Measurements from ENCODE around the gene QSER1. TPM values are rescaled to one million over a fixed set of nuclear protein-coding genes. Genes with fewer than 3 reads are reported as not detected.

The QSER1 gene
- total and polyA plus RNA-seq, 3 donors from 2014 or later: 18.1 to 42.7 (median 35.4) TPM

- H3K27me3 ChIP-seq: no peaks in the 10 kb centered on the region
- intact Hi-C loops (cut with DNase I; ENCODE audit: low total_unique reads): no loop called here
- DNase-seq: no peak
- TF ChIP-seq CTCF (IDR thresholded peaks at IDR 0.05) (no peak), POLR2A (IDR thresholded peaks at IDR 0.05) (no peak)
- H3K36me3 ChIP-seq (ENCODE audit: low read depth, missing control alignments): no peaks in the 10 kb centered on the region
- WGBS, 2 donors: 91 to 95% methylated on average over 1 of the region's 1 CpG
- H3K4me1 ChIP-seq: no peaks in the 10 kb centered on the region
- no peak overlapping the region for H3K4me3 ChIP-seq
- H3K27ac ChIP-seq: no peak overlapping the region
- H3K9me3 ChIP-seq: no peaks in the 10 kb centered on the region
Observed at GRCh38 chr11:32851251-32851650, 41.4 kb upstream of the QSER1 start.

- intact Hi-C loops (cut with DNase I; ENCODE audit: low total_unique reads): no loop called here
- H3K4me3 ChIP-seq: no peak overlapping the region
- no peak for TF ChIP-seq CTCF (IDR thresholded peaks at IDR 0.05)
- no peak for TF ChIP-seq POLR2A (IDR thresholded peaks at IDR 0.05)
- H3K36me3 ChIP-seq (ENCODE audit: low read depth, missing control alignments): no peaks in the 10 kb centered on the region
- H3K4me1 ChIP-seq: no peaks in the 10 kb centered on the region
- DNase-seq: no peak
- WGBS, 2 donors: 75 to 77% methylated on average over 4 of the region's 4 CpGs
- no peak overlapping the region for H3K27ac ChIP-seq
- H3K27me3 ChIP-seq: no peaks in the 10 kb centered on the region
- no peaks in the 10 kb centered on the region for H3K9me3 ChIP-seq
Observed at GRCh38 chr11:32852207-32852606, 40.4 kb upstream of the QSER1 start.

- 66 to 76% methylated on average over 2 of the region's 2 CpGs for WGBS, 2 donors
- DNase-seq: no peak
- no peak overlapping the region for H3K4me3 ChIP-seq
- no peaks in the 10 kb centered on the region for H3K9me3 ChIP-seq
- intact Hi-C loops (cut with DNase I; ENCODE audit: low total_unique reads): no loop called here
- H3K4me1 ChIP-seq: no peaks in the 10 kb centered on the region
- no peaks in the 10 kb centered on the region for H3K36me3 ChIP-seq (ENCODE audit: low read depth, missing control alignments)
- no peak for TF ChIP-seq CTCF (IDR thresholded peaks at IDR 0.05)
- no peak for TF ChIP-seq POLR2A (IDR thresholded peaks at IDR 0.05)
- H3K27me3 ChIP-seq: no peaks in the 10 kb centered on the region
- no peak overlapping the region for H3K27ac ChIP-seq
Observed at GRCh38 chr11:32855601-32856000, 37.0 kb upstream of the QSER1 start.

GRCh38 chr11:32858731-32859130 lies 33.9 kb upstream of the QSER1 start:
- TF ChIP-seq CTCF (IDR thresholded peaks at IDR 0.05): no peak
- TF ChIP-seq POLR2A (IDR thresholded peaks at IDR 0.05): no peak
- Histone ChIP-seq H3K4me1 (no peaks in the 10 kb centered on the region), H3K27me3 (no peaks in the 10 kb centered on the region), H3K36me3 (ENCODE audit: low read depth, missing control alignments) (no peaks in the 10 kb centered on the region), H3K27ac (no peak overlapping the region), H3K4me3 (no peak overlapping the region), H3K9me3 (no peaks in the 10 kb centered on the region)
- no peak for DNase-seq
- intact Hi-C loops (cut with DNase I; ENCODE audit: low total_unique reads): no loop called here
- WGBS, 2 donors: 76 to 83% methylated on average over 1 of the region's 1 CpG

GRCh38 chr11:32861850-32862577 lies 30.6 kb upstream of the QSER1 start:
- no peak overlapping the region for H3K27ac ChIP-seq
- DNase-seq: no peak
- H3K36me3 ChIP-seq (ENCODE audit: low read depth, missing control alignments): no peaks in the 10 kb centered on the region
- intact Hi-C loops (cut with DNase I; ENCODE audit: low total_unique reads): no loop called here
- TF ChIP-seq POLR2A (IDR thresholded peaks at IDR 0.05): no peak
- no peak for TF ChIP-seq CTCF (IDR thresholded peaks at IDR 0.05)
- WGBS, 2 donors: 85% methylated on average over 3 of the region's 3 CpGs
- no peaks in the 10 kb centered on the region for H3K9me3 ChIP-seq
- H3K4me3 ChIP-seq: no peak overlapping the region
- H3K27me3 ChIP-seq: no peaks in the 10 kb centered on the region
- H3K4me1 ChIP-seq: no peaks in the 10 kb centered on the region

Measured in testis (tissue), 3 donors.